GM12801 (cell line): Measurements from ENCODE around the gene HYDIN.

Experiments
- CTCF ChIP-seq: IDR thresholded peaks from one replicate; pipeline ENCODE4 v1.5.1; 2011; ENCODE audit warnings: control low read depth; ENCODE audit not compliant: insufficient read length; ENCODE audit errors: extremely low read depth

HYDIN gene

GRCh38 chr16:70790815-70791214, 439.7 kb downstream of the HYDIN start:
- TF ChIP-seq CTCF: no peak

- no peak for TF ChIP-seq CTCF
Measured at GRCh38 chr16:70789595-70790447, 440.7 kb downstream of the HYDIN start.

DNA sequence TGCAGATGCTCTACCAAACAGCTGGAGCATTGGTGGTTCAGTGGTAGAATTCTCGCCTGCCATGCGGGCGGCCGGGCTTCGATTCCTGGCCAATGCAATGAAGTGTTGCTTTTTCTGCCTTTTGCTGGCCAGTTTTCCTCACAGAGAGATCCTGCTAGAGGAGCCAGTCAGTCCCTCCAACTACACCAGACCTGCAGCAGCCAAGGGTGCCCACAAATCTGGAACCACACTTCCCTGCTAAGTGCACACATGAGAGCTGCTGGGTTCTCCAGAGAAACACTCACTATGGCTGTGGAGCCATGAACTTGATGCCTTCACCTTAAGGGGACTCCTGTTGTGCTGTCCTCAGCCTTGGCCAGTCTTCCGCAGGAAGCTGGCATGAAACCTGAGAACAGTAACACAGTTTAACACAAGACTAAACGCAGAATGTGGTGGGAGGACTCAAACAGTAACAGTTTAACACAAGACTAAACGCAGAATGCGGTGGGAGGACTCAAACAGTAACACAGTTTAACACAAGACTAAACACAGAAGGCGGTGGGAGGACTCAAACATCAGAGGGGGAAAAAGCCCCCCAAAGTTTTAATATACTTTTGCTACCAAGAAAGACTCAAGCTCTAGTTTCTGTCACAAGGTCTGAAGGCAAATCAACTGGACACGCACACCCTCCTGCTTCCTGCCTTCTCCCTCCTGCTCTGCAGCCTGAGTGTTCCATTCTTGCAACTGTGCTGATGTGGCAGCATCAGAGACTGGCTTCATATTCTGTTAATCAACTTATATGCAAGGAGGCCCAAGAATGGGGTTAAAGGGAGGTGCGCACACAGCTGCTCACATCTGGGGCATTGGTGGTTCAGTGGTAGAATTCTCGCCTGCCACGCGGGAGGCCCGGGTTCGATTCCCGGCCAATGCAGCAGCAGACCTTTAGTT, 441.6 kb downstream of the HYDIN start:
- TF ChIP-seq CTCF: no peak

DNA sequence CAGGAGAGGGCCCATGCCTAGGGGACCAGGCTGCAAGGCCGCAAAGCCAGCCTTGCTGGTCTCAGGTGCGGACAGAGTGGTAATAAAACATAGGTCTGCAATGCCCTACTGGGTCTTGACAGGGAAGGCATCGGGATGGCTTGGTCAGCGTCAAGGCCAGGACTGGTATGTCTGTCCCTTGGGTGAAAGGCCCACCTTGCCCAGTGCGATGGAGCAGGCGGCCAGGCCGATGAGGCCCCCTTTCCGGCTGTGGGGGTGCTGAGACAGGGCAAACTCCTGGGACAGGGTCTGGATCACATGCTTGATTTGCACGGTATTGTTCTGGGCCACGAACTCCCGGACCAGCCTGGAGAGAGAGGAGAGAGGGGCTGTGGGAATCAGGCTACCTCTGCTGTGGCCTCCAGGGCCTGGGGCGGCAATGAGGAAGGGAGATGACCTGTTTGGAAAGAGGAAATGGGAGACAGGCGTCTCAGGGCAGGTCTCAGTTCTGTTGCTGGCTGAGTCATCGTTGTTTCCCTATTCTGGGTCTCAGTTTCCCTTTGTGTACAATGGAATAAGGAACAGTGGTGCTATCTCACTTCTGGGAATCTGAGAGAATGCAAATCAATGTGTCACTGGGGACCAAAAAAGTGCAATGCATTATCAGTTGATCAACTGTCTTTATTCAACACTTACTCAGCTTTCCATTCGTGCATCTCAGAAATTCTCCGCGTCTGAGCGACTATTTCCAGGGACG, 444.3 kb downstream of the HYDIN start:
- no peak for TF ChIP-seq CTCF

DNA sequence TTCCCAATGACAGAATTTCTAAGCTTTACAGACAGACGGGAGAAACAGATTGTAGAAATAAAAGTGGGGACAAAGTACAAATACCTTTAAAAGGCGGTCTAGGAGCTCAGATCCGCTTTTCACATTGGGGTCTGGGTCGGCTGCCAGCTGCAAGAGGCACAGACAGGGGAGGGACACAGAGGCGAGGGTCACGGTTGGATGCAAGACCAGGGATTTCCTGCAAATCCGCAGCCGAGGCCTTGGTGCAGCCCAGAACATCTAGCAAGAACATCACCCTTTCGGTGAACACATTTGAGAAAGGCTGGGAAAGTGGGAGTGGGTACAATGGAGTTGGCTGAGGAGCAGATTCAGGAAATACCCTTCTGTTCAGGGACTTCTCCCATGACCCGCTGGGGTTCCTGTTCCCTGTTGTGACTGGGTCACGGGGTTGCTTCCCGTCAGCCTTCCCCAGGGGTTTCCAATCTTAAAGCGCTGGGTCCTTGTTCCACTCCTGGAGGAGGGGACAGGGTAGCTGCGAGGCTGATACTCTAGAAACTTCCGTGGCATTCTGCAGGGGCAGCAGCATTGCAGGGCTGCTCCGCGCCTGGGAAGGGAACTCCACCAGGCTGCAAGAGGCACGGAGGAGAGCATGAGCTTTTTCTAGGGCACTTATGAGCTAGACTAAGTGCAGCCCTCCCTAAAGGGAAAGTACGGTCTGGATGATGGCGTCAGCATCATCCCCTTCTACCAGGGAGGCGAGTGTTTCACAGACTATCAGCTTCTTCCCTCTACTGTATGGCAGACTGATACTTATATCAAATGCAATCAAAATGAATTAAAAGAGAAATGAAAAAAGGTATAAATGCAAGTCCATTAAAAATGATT, 445.6 kb downstream of the HYDIN start:
- no peak for TF ChIP-seq CTCF

- no peak for TF ChIP-seq CTCF
Measured at GRCh38 chr16:70782237-70782636, 448.3 kb downstream of the HYDIN start.
